HG03060 (cell line): ENCODE measurements around the gene HOXA1.
A peak's percentile ranks its signal among the peaks of the same experiment; 100 is the strongest.

Experiments
- ATAC-seq: cut with Tn5 transposase; IDR thresholded peaks from one replicate; pipeline ENCODE4 v1.9.1; 2021; ENCODE audit warnings: low read depth, moderate number of reproducible peaks; ENCODE audit not compliant: unreplicated experiment

HOXA1 gene

GRCh38 chr7:27095897-27096767, at the start of gene HOXA1:
Gene HOXA1, minus strand, starts transcription at chr7:27096000. Its CDS starts 88 bp downstream, at chr7:27095912.
- peak; percentile 75 for ATAC-seq

DNA sequence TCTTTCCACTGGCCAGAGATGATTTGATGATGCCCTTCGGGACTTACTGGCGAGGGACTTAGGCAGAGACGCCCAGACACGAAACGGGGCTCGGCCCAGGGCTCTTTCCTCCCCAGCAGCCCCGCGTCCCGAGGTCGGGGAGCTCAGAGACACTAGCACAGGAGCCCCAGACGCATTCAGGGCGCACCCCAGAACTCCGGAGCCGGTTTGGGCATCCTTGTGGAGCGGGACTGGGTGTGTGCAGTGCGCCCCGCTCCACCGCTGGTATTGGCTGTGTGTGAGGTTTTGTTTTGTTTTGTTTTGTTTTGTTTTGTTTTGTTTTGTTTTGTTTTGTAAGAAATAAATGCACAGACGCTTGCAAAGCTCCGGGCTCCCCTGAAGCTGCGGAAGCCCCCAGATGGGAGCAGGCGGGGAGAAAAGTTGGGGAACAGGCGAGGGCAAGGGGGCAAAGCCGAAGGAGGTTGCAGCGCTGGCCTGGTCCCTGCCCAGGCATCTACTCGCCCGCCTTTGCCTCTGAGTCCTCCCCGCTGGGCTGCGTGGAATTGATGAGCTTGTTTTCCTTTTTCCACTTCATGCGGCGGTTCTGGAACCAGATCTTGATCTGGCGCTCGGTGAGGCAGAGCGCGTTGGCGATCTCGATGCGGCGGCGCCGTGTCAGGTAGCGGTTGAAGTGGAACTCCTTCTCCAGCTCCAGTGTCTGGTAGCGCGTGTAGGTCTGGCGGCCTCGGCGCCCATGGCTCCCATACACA, 49.5 kb upstream of the HOXA1 start:
- no peak for ATAC-seq

GRCh38 chr7:27144781-27145164, 49.0 kb upstream of the HOXA1 start:
- no peak for ATAC-seq

GRCh38 chr7:27143950-27144780, 48.4 kb upstream of the HOXA1 start:
- no peak for ATAC-seq

DNA sequence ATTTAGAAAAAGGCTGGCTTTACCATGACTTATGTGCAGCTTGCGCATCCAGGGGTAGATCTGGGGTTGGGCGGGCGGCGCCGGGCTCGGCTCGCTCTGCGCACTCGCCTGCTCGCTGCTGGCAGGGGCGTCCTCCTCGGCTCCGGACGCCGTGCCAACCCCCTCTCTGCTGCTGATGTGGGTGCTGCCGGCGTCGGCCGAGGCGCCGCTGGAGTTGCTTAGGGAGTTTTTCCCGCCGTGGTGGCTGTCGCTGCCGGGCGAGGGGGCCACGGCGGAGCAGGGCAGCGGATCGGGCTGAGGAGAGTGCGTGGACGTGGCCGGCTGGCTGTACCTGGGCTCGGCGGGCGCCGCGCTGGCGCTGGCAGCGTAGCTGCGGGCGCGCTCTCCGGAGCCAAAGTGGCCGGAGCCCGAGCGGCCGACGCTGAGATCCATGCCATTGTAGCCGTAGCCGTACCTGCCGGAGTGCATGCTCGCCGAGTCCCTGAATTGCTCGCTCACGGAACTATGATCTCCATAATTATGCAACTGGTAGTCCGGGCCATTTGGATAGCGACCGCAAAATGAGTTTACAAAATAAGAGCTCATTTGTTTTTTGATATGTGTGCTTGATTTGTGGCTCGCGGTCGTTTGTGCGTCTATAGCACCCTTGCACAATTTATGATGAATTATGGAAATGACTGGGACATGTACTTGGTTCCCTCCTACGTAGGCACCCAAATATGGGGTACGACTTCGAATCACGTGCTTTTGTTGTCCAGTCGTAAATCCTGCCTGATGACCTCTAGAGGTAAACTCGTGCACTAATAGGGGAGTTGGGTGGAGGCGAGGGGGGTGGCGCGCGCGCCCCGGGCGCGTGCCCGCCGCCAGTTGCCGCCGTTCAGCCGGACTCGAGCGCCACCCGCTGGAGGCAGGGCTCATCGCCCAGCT, 47.5 kb upstream of the HOXA1 start, which contains the start of gene HOXA5:
Gene HOXA5, minus strand, starts transcription at position 659 of the 927 bp plus-strand sequence. Its CDS starts 74 bp downstream, at position 585.
- no peak for ATAC-seq

DNA sequence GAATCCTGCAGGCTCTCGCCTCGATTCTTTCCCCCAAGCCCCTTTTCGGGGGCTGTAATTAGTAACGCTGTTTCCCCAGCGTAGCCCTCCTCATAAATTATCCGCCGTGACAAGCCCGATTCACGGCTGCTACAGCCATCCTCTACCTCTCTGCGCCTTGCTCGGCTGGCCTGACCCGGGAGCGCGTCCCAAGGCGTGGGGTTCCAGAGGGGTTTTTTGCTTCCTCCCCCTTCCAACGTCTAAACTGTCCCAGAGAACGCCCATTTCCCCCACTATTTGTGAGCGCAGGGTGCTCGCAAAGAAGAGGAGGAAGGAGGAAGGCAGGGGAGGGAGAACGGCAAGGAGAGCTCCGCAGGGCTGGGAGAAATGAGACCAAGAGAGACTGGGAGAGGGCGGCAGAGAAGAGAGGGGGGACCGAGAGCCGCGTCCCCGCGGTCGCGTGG, 46.8 kb upstream of the HOXA1 start:
- no peak for ATAC-seq

DNA sequence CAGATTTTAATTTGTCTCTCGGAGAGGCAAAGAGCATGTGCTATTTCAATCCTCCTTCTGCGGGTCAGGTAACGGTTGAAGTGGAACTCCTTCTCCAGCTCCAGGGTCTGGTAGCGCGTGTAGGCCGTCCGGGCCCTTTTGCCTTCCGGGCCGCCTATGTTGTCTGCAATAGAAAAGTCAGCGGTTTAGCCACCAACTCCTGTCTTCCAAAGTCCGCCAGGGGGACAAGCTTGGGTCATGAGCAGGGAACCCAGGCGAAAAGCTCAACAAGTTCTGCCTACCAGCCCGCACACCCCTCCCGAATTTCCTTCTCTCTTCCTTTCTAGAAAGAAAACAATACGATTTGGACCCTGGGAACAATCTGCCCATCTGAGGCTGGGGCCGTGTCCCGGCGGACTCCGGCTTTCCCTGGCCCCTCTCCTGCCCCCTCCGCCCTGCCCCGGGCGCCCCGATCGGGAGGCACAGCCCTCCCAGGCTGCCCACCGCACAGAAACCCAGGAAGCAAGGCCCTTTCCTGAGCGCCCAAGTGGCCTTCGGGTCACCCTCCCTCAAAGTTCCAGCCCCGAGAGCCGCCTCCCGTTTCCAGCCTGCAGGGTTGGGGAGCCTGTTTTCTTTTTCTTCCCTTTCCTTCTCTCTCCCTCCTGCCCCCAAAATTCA, 46.3 kb upstream of the HOXA1 start:
- no peak for ATAC-seq

DNA sequence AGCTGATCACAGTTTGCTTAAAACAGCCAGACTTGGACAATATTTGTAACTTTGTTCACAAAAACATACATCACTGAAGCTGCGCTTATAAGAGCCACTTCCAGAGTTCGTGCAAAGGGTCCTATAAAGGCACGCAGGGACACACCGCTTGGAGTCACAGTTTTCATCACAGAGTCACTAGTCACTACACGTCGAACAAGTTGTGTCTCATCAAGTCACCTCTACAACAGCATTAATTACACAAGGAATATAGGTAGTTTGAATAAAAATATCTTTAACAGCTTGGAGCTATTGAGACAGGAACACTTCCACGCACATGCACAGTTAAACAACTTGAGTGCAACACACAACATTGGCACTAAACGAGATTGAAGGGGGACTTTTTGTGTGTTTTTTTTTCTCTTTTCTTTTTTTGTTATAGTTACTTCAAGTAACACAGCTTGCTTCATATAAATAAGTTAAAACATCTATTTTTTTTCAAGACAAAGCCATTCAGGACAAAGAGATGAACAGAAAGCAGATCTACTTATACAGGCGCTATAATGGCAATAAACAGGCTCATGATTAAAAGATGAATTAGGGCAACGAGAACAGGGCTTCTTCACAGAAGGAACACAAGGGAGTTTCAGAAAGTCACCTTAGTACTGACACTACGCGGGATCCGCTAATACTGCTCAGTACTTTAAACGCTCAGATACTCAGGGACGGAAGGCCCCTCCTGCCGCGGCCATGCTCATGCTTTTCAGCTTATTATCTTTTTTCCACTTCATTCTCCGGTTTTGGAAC, 45.5 kb upstream of the HOXA1 start:
- no peak for ATAC-seq

DNA sequence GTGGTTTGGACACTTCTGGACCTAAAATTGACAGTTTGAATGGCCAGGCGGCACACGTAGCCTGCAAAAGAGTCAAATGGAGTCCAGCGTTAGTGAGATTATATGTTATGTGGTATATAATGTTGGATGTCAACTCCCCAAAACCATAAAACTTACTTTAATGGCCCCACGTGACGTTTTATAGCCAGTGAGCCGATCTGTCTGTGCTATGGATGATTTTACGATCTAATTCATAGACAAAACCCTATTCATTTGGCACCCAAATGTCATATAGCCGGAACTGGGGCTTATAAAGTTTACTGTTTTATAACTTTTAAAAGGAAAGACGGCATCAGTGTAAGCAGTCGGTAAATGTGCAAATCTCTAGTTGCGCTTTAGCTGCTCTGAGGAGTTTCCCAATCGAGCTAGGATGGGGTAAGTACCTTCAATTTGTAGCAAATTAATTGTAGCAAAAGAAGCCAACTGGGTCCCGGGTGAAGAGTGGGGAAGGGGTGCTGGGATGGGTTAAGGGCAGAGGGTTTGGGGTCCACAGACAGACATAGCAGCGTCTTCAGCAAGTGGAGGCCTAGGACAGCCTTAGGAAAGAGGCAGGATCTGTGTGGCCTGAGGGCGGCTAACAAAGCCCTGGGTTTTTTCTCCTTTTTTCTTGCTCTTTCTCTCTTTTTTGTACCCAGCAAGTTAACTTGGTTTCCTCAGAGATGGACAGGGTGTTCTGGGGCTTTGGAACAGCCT, 44.5 kb upstream of the HOXA1 start:
- ATAC-seq = no peak

GRCh38 chr7:27139334-27140125, 43.7 kb upstream of the HOXA1 start:
- ATAC-seq = no peak

DNA sequence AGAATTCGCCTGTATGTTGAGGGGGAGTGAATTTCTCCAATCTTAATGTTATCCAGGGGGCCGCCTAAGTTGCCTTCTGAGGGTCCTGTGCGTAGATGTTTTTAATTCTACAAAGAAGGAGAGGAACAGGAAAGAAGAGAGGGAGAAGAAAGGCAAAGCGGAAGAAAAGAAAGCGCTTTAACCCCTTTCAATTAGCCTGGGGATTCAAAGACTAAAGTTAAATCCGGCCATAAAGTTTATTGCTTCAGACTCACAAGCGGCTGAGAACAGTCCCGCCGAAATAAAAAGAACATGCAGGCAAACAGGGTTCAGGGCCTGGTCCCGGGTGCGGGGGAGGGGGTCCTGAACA, 43.2 kb upstream of the HOXA1 start:
- ATAC-seq = no peak

GRCh38 chr7:27138472-27138871, 42.7 kb upstream of the HOXA1 start:
- no peak for ATAC-seq

DNA sequence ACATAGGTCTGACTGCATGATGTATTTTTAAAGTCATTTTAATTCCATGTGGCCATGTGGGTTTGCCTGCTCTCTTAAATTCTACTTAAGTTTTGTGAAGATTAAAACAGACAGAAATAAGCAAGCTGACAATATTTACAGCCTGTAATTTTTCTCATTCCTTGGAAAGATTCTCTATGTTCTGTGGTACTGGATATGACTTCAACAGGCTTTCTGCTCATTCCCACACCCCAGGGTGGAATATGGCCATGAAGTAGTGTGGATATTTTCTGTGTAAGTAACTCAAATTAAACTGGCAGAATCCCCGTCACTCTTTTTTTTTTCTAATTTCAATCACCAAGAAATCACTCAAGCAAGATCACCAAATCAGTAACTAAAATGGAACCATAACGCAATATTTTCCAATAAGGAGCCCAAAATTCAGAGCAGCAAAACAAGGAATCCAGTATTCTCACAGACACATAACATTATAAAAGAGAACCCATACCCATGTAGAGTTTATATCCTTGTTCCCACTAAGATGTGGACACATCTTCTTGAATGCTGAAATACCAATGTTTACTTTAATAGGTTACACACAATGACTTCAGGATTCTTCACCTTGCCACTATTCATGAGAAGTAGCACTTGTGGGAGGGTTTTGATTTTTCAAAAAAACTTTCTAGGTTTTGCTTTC, 42.0 kb upstream of the HOXA1 start:
- ATAC-seq = no peak

GRCh38 chr7:27134392-27134791, 38.6 kb upstream of the HOXA1 start:
- ATAC-seq = no peak

GRCh38 chr7:27133409-27134231, 37.8 kb upstream of the HOXA1 start:
- ATAC-seq = no peak

GRCh38 chr7:27132978-27133377, 37.2 kb upstream of the HOXA1 start:
- no peak for ATAC-seq
